COLO668 (cell line): Measurements from ENCODE around the gene CPTP.

ENCODE experiments used
- DNase-seq: peaks from one replicate; lab custom pipeline; 2025; ENCODE audit not compliant: unreplicated experiment; lab: John Stamatoyannopoulos, UW

The CPTP gene

DNA sequence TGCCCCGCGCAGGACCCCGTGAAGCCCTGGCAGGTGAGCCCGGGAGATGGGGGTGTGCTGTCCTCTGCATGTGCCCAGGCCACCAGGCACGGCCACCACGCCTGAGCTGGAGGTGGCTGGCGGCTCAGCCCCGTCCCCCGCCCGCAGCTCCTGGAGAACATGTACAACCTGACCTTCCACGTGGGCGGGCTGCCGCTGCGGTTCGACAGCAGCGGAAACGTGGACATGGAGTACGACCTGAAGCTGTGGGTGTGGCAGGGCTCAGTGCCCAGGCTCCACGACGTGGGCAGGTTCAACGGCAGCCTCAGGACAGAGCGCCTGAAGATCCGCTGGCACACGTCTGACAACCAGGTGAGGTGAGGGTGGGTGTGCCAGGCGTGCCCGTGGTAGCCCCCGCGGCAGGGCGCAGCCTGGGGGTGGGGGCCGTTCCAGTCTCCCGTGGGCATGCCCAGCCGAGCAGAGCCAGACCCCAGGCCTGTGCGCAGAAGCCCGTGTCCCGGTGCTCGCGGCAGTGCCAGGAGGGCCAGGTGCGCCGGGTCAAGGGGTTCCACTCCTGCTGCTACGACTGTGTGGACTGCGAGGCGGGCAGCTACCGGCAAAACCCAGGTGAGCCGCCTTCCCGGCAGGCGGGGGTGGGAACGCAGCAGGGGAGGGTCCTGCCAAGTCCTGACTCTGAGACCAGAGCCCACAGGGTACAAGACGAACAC, 8.3 kb downstream of the CPTP start:
- DNase-seq: peak; percentile 67

GRCh38 chr1:1333551-1334241, 9.1 kb downstream of the CPTP start:
- DNase-seq: no peak

DNA sequence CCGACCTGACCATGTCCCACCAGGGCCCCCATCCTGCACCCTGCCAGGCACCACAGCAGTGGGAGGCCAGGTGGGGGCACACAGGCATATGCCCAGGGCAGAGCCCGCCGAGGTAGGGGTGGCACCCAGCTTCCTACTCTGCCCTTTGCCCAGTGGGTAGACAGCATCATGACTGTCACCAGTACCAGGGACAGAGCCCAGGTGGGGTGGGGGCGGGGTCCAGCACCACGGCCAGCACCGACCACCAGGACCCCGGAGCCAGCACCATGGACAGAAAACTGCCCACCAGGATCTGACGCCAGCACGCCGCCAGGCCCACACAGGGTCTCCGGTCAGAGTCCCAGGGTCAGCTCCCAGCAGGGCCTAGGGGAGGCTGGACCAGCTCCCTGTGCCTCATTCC, 10.2 kb downstream of the CPTP start:
- DNase-seq: no peak

DNA sequence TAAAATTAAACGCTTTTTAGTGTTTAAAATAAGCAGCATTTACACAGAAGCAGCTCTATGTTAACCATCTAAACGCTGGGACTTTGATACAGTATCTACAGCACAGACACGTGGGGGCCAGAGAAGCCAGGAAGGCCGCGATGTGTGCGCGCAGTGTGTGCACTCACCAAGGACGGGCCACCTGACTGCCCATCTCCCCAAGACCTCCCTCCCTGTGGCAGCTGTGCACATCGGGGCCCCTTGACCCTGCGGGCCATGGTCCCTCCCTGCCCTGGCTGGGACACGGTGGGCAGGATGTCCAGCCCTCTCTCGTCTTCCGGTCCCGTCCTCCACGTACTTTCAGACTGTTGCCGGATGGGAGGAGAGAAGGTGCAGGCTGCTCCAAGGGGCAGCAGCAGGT, 10.7 kb downstream of the CPTP start:
- DNase-seq: no peak

DNA sequence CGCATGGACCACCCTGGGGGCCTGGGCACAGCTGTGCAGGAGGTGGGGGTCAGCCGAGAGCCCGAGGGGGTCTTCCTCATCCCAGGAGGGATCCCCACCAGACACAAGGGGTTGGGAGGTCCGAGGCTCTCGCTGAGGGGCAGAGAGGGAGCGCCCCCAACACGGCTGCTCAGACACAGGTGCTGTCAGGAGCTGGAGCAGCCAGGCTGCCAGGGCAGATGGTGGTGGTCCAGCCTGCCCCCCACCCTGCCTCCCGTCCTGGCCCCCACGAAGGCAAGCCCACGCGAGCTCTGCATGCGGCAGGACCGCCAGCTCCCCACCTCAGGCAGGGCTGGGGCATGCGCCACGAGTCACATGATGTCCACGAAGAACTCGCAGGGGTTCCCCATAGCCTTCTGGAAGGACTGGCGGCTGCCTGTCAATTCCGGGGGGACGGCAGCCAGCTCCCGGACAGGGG, 11.2 kb downstream of the CPTP start:
- DNase-seq: no peak

DNA sequence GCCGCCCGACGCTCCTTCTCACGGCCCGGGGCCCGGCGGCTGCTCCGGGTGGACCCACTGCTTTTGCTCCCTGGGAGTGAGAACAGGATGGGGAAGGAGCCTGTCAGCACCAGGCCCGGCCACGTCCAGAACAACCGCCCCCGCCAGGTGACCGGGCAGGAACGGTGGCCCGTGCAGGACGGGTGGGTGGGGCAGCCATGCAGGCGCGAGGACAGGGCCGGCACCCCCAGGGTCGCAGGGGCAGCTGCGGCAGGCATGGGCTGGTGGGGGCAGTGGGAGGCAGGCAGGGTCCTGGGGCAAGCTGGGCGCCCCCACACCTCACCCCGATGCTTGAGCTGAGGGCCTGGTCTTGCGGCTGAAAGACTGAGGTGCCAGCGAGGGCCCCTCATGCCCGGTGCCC, 11.8 kb downstream of the CPTP start:
- DNase-seq: no peak

GRCh38 chr1:1336931-1337792, 12.6 kb downstream of the CPTP start:
- peak; percentile 46 for DNase-seq

- DNase-seq: peak; percentile 76
These were observed 13.2 kb downstream of the CPTP start for GRCh38 chr1:1337793-1338147.

- no peak for DNase-seq
These were observed 13.7 kb downstream of the CPTP start for GRCh38 chr1:1338278-1338677.

DNA sequence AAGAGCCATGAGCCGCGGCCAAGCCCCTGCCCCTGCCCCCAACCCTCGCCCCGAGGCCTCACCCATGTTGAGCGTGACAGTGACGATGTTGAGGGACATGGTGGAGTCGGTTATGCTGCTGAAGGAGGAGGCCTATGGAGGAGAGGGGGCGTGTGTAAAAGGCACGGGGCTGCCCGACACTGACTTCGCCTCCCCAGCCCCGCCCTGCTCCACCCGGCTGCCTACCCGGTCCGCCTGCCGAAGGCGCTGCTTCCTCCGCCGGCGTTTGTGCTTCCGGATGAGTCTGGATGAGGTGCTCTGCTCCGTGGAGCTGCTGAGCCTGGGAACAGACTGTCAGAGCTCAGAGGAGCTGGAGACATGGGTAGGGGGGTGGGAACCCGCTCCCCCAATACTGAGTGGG, 15.6 kb downstream of the CPTP start:
- no peak for DNase-seq

GRCh38 chr1:1340791-1341548, 16.4 kb downstream of the CPTP start:
- no peak for DNase-seq

DNA sequence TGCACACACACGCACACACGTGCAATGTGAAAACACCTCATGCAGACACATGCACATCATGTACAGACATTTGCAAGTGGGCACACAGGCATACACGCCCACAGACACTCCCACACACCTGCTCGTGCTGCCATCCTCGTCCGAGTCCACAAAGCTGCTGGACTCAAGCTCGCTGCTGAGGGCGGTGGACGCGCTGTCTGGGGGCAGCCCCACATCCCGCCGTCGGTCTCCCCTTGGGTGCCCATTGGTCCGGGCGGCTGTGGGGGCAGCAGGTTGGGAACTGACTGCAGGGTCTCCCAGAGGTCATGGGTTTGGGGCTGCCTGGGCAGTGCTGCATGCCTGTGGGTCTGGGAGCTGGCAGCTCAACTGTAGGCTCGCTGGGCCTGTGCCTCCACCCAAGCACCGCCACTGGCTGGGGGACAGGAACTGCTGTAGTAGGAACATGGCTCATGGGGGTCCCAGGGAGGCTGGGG, 17.0 kb downstream of the CPTP start:
- DNase-seq: no peak

GRCh38 chr1:1342061-1342562, 17.5 kb downstream of the CPTP start:
- DNase-seq: no peak

DNA sequence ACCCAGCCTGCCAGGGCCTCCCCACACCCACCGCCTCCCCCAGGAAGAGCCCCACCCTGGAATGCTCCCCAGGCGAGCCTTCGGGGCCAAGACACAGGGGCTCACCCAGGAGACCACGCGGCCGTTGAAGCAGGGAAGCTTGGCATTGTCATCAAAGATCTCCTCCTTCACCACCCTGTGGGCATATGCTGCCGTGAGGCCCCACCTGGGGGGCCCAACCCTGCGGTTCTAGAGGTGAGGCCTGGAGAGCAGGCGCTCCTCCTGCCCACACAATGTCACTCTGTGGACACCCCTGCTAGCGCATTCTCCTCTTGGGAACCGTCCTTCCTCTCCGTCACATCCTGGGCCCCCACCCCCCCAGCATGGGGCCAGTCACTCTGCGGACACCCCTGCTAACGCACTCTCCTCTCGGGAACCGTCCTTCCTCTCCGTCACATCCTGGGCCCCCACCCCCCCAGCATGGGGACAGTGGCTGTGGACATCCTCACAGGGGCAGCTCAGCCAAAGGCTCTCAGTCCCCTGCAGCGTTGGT, 18.0 kb downstream of the CPTP start:
- DNase-seq: no peak

GRCh38 chr1:1343811-1344421, 19.3 kb downstream of the CPTP start:
- no peak for DNase-seq

DNA sequence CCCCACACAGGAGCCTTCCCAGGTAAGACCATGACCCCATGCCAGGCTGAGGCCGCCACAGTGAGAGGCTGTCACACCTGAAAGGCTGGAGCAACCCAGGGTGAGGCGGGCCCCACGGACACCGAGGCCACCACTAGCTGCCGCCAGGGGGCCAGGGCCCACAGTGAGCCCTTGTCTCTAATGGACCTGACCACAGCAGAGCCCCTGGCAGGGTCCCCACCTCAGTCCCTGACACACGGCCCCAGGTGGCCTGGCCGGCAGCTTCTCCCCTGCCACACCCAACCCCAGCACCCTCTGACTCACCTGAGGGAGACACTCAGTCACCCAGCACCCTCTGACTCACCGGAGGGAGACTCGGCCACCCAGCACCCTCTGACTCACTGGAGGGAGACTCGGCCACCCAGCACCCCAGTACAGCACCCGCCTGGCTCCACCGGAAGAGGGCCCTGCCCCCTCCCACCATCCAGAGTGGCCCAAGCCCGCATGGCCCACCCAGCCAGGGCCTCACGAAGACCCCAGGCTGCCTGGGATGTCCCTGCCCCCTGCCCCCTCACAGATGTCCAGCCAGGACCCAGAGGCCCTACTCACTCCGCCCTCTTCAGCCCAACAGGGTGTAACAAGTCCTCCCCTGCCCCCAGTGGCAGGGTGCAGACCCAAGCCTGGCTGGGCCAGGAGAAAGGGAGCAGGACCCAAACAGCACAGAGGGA, 20.2 kb downstream of the CPTP start:
- peak; percentile 84 for DNase-seq

DNA sequence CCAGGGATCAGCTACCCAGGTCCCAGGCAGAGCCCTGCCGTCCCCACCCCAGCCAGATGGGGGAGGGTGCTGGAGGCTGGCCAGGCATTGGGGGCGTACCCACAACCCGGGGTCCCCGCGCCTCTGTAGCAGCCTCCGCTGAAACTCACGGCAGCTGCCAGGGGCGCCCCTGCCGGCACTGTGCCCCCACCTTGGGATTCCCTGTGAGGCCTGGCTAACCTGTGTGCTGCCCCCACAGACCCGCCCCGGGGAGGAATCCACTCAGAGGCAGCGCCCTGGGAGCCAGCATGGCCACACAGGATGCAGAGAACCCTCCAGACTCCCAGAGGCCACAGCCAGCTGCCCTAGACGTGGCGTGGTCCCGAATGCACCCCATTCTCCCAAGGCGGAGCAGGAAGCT, 20.8 kb downstream of the CPTP start:
- DNase-seq: no peak

DNA sequence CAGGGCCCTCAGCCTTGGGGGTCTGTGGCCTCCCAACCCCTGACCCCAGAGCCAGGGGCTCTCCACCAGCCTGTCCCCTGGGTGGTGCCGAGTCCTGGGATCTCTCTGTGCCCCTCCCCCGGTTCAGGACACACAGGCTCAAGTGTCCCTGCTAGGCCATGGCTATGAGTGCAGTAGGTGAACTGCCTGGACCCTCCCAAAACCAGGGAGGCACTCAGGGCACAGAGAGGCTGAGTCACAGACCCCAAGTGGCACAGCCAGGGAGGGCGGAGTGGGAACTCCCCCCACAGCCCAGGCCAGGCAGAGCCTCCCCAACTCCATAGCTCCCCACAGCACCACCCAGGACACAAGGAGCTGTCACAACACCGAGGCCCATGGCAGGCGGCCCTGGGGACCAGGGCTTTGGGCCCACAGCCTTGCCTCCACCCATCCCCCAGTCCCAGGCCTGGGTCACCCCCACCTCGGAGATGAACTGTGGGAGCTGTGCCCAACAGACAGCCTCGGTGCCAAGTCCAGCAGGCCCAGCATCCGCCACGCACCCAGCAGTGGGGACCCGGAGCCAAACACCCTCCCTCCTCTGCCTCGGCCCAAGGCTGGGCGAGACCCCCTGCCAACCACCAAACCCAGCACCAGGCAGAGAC, 21.4 kb downstream of the CPTP start:
- DNase-seq: no peak

DNA sequence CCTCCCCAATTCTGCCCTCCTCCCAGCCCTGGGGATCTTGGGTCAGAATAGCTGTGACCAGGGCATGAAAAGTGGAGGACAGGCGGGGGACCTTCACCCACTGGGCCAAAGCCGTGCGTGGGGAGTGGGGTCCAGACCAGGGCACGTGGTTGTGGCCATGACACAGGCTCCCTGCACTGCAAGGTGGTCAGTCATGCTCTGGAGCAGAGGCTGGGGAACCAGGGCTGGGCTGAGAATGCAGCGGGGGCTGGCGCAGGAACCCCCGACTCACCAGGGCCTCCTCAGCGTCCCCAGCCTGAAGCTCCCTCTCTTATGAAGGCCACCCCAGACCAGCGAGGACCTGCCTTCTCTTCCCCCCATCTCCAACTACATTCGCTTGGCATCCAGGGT, 21.9 kb downstream of the CPTP start:
- DNase-seq: no peak
